Vagina (tissue), 2 donors: ENCODE results near the gene CUX1. TPM values are rescaled to one million over a fixed set of nuclear protein-coding genes. Genes with fewer than 3 reads are reported as not detected.
A peak's percentile ranks its signal among the peaks of the same experiment; 100 is the strongest.

Source experiments
- DNase-seq, 2 donors: peaks; one replicate each; pipeline ENCODE4 v3.0.0-alpha.2; 2017; ENCODE audit errors: extremely low spot score in 2 of 2
- H3K27ac ChIP-seq: fragments of 200-600 bp; sonication (generic); one replicate; pipeline ENCODE4 v1.5.1; 2019
- H3K27me3 ChIP-seq: fragments of 200-600 bp; sonication (generic); one replicate; pipeline ENCODE4 v1.5.1; 2019
- H3K36me3 ChIP-seq, 2 donors: fragments of 200-600 bp; sonication (generic); one replicate each; pipeline ENCODE4 v1.5.1; 2017 to 2019
- H3K4me1 ChIP-seq: fragments of 200-600 bp; sonication (generic); one replicate; pipeline ENCODE4 v1.5.1; 2019
- H3K4me3 ChIP-seq, 2 donors: fragments of 200-600 bp; sonication (generic); 1 replicate in 1 of 2; 2 replicates in 1 of 2; pipeline ENCODE4 v1.5.1; 2016 to 2019
- H3K9me3 ChIP-seq: fragments of 200-600 bp; sonication (generic); one replicate; pipeline ENCODE4 v1.5.1; 2019
- CTCF ChIP-seq, 3 experiments: fragments of 450-650 bp in 2 of 3; fragments of 200-600 bp in 1 of 3; sonication (generic) in 1 of 3; IDR thresholded peaks; one replicate each; pipeline ENCODE4 v1.5.1; 2017 to 2019; ENCODE audit warnings: antibody characterized with exemption in 3 of 3, mild to moderate bottlenecking in 2 of 3, moderate library complexity in 2 of 3
- POLR2A ChIP-seq, 2 donors: fragments of 450-650 bp; IDR thresholded peaks; one replicate each; pipeline ENCODE4 v1.6.1; 2017; ENCODE audit warnings: antibody characterized with exemption in 2 of 2, mild to moderate bottlenecking in 2 of 2, moderate library complexity in 2 of 2
- POLR2AphosphoS5 ChIP-seq, 2 donors: sonication (generic); formaldehyde crosslinking; IDR thresholded peaks; one replicate each; pipeline ENCODE4 v1.9.0; 2017; ENCODE audit warnings: antibody characterized with exemption in 2 of 2, mild to moderate bottlenecking in 2 of 2, low read depth in 1 of 2; ENCODE audit not compliant: insufficient read depth in 1 of 2
- intact Hi-C: fragments of 100-400 bp; cut with DNase I; formaldehyde crosslinking; loops from one replicate; pipeline ENCODE4 v1.15.1; 2023
- total RNA-seq: library from RNA; depleted of rRNA; stranded (reverse); fragments of >200 nt; gene quantifications from one replicate; pipeline ENCODE4 v1.2.3, GENCODE V29; 2016

Gene CUX1
- total RNA-seq, 1 donor from 2014 or later: 65.3 TPM

- H3K27me3 ChIP-seq: no peaks in the 10 kb centered on the region
- no peak overlapping the region for H3K27ac ChIP-seq
- peak; percentile 34 to 69 for DNase-seq
- H3K36me3 ChIP-seq: peaks cover 0 to 2% of the 10 kb centered on the region in 2 donors
- no peak overlapping the region for H3K4me3 ChIP-seq
- H3K4me1 ChIP-seq: peaks cover 11% of the 10 kb centered on the region
- H3K9me3 ChIP-seq: no peaks in the 10 kb centered on the region
- intact Hi-C loops: no loop called here
- TF ChIP-seq POLR2AphosphoS5 (IDR thresholded peaks at IDR 0.05; ENCODE audit: insufficient read depth in 1 of 2, low read depth in 1 of 2): no peak
- TF ChIP-seq POLR2A (IDR thresholded peaks at IDR 0.05): no peak
- TF ChIP-seq CTCF (IDR thresholded peaks at IDR 0.05): no peak
These were observed 279.4 kb downstream of the CUX1 start for GRCh38 chr7:102096706-102097427.

DNA sequence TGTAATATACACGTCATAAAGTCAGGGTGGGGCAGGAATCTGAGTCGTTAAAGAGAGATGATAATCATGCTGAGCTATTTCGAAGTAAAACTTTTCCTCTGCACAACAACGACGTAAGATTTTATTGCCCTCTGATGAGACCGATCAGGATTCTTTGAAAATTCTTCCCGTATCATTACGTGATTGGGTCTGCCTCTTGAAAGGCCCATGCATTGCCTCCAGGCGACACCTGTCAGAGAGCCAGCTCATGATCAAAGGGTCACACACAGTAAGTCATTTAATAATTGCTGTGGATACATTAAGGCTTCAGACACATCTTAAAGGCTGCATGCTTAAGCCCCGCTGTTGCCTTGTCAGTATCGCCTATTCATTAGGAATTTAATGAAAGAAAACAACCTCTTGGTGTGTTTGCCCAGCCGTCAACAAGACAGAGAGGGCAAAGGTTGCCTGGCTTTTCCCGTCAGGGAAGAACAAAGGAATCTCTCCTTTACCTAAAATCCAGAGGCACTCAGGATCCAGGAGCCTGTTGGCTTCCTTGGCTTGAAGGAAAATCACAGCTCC is 280.3 kb downstream of the CUX1 start:
- Histone ChIP-seq H3K4me1 (peaks cover 11% of the 10 kb centered on the region), H3K27me3 (no peaks in the 10 kb centered on the region), H3K36me3 (peaks cover 0 to 8% of the 10 kb centered on the region in 2 donors), H3K4me3 (no peak overlapping the region), H3K9me3 (no peaks in the 10 kb centered on the region), H3K27ac (no peak overlapping the region)
- no peak for TF ChIP-seq POLR2AphosphoS5 (IDR thresholded peaks at IDR 0.05; ENCODE audit: insufficient read depth in 1 of 2, low read depth in 1 of 2)
- TF ChIP-seq POLR2A (IDR thresholded peaks at IDR 0.05): no peak
- no peak for TF ChIP-seq CTCF (IDR thresholded peaks at IDR 0.05)
- peak in 1 of 2 donors; percentile 52 for DNase-seq
- intact Hi-C loops: no loop called here

DNA sequence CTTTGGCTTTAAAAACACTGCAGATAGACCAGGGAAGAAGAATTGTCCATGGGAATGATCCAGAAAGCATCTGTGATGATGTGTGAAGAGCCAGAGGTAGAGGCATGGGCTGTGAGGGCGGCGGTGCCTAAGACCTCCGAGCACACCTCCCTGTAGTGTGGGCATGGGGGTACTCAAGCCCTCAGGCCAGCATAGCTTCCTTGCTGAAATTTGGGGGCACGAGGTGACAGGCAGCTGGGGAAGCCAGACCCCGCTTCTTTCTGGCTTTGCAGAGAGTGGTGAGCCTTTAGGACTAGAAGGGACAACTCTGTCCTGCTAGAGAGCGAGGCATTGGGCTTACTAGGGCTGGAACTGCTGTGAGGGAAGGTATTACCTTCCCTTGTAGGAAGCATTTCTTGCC is 281.6 kb downstream of the CUX1 start:
- DNase-seq: peak; percentile 52 to 67
- peaks cover 2% of the 10 kb centered on the region for H3K4me1 ChIP-seq
- peaks cover 0 to 8% of the 10 kb centered on the region in 2 donors for H3K36me3 ChIP-seq
- intact Hi-C loops: no loop called here
- H3K4me3 ChIP-seq: no peak overlapping the region
- no peak overlapping the region for H3K27ac ChIP-seq
- H3K9me3 ChIP-seq: no peaks in the 10 kb centered on the region
- TF ChIP-seq POLR2A (IDR thresholded peaks at IDR 0.05) (no peak), CTCF (IDR thresholded peaks at IDR 0.05) (no peak), POLR2AphosphoS5 (IDR thresholded peaks at IDR 0.05; ENCODE audit: insufficient read depth in 1 of 2, low read depth in 1 of 2) (no peak)
- H3K27me3 ChIP-seq: no peaks in the 10 kb centered on the region

GRCh38 chr7:102099474-102099873 is 282.0 kb downstream of the CUX1 start:
- TF ChIP-seq CTCF (IDR thresholded peaks at IDR 0.05) (no peak), POLR2AphosphoS5 (IDR thresholded peaks at IDR 0.05; ENCODE audit: insufficient read depth in 1 of 2, low read depth in 1 of 2) (no peak), POLR2A (IDR thresholded peaks at IDR 0.05) (no peak)
- peaks cover 0 to 13% of the 10 kb centered on the region in 2 donors for H3K36me3 ChIP-seq
- H3K27ac ChIP-seq: no peak overlapping the region

GRCh38 chr7:102101111-102101551 is 283.7 kb downstream of the CUX1 start:
- intact Hi-C loops: no loop called here
- Histone ChIP-seq H3K4me3 (no peak overlapping the region), H3K27ac (no peak overlapping the region), H3K4me1 (no peaks in the 10 kb centered on the region), H3K9me3 (no peaks in the 10 kb centered on the region), H3K27me3 (no peaks in the 10 kb centered on the region), H3K36me3 (peaks cover 0 to 21% of the 10 kb centered on the region in 2 donors)
- peak; percentile 54 to 64 for DNase-seq
- TF ChIP-seq CTCF (IDR thresholded peaks at IDR 0.05) (no peak), POLR2AphosphoS5 (IDR thresholded peaks at IDR 0.05; ENCODE audit: insufficient read depth in 1 of 2, low read depth in 1 of 2) (no peak), POLR2A (IDR thresholded peaks at IDR 0.05) (no peak)

More at GRCh38 chr7:102099474-102099873, 282.0 kb downstream of the CUX1 start:
- Histone ChIP-seq H3K4me3 (no peak overlapping the region), H3K27me3 (no peaks in the 10 kb centered on the region), H3K4me1 (no peaks in the 10 kb centered on the region), H3K9me3 (no peaks in the 10 kb centered on the region)
- intact Hi-C loops: no loop called here
- DNase-seq: peak in 1 of 2 donors; percentile 16
